Measurements from ENCODE around the gene ZBTB25.
A peak's percentile ranks its signal among the peaks of the same experiment; 100 is the strongest.

Gene ZBTB25

GRCh38 chr14:64542836-64543201 lies 39.2 kb upstream of the ZBTB25 start:
- no peak for TF ChIP-seq CTCF (IDR thresholded peaks at IDR 0.05; ENCODE audit: extremely low read depth, insufficient read depth, missing control alignments)
- no peak for DNase-seq (ENCODE audit: low spot score)
- in situ Hi-C loops (cut with MboI; ENCODE audit: low pct_unique_long_range_greater_than_20kb, low sequenced_read_pairs, unreplicated experiment), result no loop called here

GRCh38 chr14:64541972-64542835 lies 38.6 kb upstream of the ZBTB25 start:
- TF ChIP-seq CTCF (IDR thresholded peaks at IDR 0.05; ENCODE audit: extremely low read depth, insufficient read depth, missing control alignments), result no peak
- DNase-seq (ENCODE audit: low spot score), result no peak
- in situ Hi-C loops (cut with MboI; ENCODE audit: low pct_unique_long_range_greater_than_20kb, low sequenced_read_pairs, unreplicated experiment), result no loop called here

- no peak for TF ChIP-seq CTCF (IDR thresholded peaks at IDR 0.05; ENCODE audit: extremely low read depth, insufficient read depth, missing control alignments)
- no peak for DNase-seq (ENCODE audit: low spot score)
- in situ Hi-C loops (cut with MboI; ENCODE audit: low pct_unique_long_range_greater_than_20kb, low sequenced_read_pairs, unreplicated experiment), result no loop called here
These were observed 37.8 kb upstream of the ZBTB25 start for GRCh38 chr14:64541261-64541971.

- peak; percentile 69 for TF ChIP-seq CTCF (IDR thresholded peaks at IDR 0.05; ENCODE audit: extremely low read depth, insufficient read depth, missing control alignments)
- in situ Hi-C loops (cut with MboI; ENCODE audit: low pct_unique_long_range_greater_than_20kb, low sequenced_read_pairs, unreplicated experiment), result no loop called here
- DNase-seq (ENCODE audit: low spot score), result peak; percentile 95
These were observed 36.9 kb upstream of the ZBTB25 start, which contains the start of gene HSPA2 for GRCh38 chr14:64540208-64541202. TSS of gene HSPA2 (plus strand) at chr14:64540741. CDS start at chr14:64540850, 109 bp downstream.

GRCh38 chr14:64536488-64537245 lies 33.0 kb upstream of the ZBTB25 start:
- in situ Hi-C loops (cut with MboI; ENCODE audit: low pct_unique_long_range_greater_than_20kb, low sequenced_read_pairs, unreplicated experiment), result no loop called here
- DNase-seq (ENCODE audit: low spot score), result no peak
- no peak for TF ChIP-seq CTCF (IDR thresholded peaks at IDR 0.05; ENCODE audit: extremely low read depth, insufficient read depth, missing control alignments)
